Inflammatory macrophage treated with lipopolysaccharide for 4 hours (primary cell): ENCODE results near the gene TRIM5.
A peak's percentile ranks its signal among the peaks of the same experiment; 100 is the strongest.
"Not testable (repeated sequence)": the region's sequence is repeated elsewhere in the genome, so short reads cannot be mapped to it uniquely, and the experiment has no call there.

Experiments used
- DNase-seq: peaks from one replicate; pipeline ENCODE4 v3.0.0-alpha.2; 2020

The TRIM5 gene

GRCh38 chr11:5688482-5688881, 3.6 kb upstream of the TRIM5 start:
- DNase-seq: no peak

- DNase-seq: no peak
Measured at GRCh38 chr11:5686426-5686825, 1.6 kb upstream of the TRIM5 start.

- DNase-seq: peak; percentile 33
Measured at GRCh38 chr11:5684036-5684645, 733 bp downstream of the TRIM5 start.

DNA sequence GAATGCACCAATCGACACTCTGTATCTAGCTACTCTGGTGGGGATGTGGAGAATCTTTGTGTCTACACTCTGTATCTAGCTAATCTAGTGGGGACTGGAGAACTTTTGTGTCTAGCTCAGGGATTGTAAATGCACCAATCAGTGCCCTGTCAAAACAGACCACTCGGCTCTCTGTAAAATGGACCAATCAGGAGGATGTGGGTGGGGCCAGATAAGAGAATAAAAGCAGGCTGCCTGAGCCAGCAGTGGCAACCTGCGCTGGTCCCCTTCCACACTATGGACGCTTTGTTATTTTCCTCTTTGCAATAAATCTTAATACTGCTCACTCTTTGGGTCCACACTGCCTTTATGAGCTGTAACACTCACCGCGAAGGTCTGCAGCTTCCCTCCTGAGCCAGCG, 1.3 kb downstream of the TRIM5 start:
- peak; percentile 38 for DNase-seq

DNA sequence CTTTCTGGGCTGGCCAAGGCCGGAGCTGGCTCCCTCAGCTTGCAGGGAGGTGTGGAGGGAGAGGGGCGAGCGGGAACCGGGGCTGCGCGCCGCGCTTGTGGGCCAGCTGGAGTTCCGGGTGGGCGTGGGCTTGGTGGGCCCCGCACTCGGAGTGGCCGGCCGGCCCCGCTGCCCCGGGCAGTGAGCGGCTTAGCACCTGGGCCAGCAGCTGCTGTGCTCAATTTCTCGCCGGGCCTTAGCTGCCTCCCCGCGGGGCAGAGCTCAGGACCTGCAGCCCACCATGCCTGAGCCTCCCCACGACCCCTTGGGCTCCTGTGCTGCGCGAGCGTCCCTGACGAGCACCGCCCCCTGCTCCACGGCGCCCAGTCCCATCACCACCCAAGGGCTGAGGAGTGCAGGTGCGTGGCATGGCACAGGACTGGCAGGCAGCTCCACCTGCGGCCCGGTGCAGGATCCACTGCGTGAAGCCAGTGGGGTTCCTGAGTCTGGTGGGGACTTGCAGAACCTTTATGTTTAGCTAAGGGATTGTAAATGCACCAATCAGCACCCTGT, 1.9 kb downstream of the TRIM5 start:
- DNase-seq: not testable (repeated sequence)

- no peak for DNase-seq
Measured at GRCh38 chr11:5679811-5680210, 5.1 kb downstream of the TRIM5 start.

DNA sequence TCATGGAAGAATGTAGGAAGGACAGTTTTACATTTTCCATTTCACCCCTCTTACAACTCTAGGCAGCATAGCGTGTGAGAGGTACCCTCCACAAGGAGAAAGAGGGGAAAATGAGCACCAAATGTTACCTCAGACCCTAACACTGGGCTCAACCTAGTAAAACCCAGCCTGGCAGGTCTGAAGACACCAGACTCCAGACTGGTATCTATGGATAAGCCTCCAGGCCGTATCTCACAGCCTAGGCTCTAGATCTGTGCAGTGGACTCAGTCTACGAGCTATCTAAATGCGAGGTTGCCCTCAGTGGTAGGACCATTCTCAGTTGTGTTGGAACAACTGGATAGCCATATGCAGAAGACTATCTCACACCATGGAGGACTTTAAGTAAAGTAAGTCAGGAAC, 10.5 kb downstream of the TRIM5 start:
- DNase-seq: no peak

- no peak for DNase-seq
Measured at GRCh38 chr11:5671831-5672230, 13.0 kb downstream of the TRIM5 start.

- no peak for DNase-seq
Measured at GRCh38 chr11:5666402-5666793, 18.5 kb downstream of the TRIM5 start.

DNA sequence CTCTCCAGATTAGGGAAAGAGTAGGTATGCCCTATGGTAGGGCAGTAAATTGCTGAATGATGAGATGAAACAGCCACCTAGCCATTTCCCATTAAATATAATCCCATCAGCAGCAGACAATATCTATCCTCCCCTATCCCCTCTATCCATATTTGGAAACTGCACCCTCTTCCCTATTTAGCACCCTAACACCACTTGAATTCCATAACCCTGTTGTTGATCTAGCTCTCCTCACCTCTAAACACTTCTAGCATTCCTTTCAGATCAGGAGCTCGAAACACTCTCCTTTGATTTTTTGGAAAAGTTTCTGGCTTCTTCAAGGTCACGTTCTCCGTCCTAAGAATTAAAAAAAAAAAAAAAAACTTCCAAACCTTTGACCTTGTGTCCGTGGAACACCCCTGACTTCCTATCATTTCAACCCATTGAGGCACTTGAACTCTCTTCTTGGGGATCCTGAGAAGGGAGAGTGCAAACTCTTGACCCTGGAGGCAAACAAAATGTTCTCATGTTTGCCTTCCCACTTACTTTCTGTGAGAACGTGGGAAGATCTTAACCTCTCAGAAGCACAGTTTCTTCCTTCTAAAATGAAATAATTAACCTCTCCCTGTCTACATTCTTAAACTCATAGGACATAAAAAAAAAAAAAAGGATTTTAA, 19.0 kb downstream of the TRIM5 start:
- DNase-seq: no peak

DNA sequence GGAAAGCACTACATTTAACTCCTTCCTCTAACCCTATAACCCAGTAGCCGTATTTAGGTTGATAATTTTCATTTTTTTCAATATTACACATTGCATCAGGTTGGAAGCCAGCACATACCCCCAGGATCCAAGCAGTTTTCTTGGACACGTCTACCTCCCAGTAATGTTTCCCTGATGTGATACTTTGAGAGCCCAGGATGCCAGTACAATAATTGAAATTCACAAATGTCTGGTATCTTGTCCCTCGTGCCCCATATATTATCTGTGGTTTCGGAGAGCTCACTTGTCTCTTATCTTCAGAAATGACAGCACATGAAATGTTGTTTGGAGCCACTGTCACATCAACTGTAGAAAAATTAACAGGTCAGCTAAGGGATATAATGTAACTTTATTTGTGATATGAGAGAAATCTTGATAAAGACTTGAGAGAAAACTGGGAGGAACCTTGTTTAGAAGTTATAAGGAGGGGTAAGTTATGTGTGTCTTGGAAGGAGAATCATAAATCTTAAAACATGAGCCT, 19.8 kb downstream of the TRIM5 start:
- DNase-seq: no peak

DNA sequence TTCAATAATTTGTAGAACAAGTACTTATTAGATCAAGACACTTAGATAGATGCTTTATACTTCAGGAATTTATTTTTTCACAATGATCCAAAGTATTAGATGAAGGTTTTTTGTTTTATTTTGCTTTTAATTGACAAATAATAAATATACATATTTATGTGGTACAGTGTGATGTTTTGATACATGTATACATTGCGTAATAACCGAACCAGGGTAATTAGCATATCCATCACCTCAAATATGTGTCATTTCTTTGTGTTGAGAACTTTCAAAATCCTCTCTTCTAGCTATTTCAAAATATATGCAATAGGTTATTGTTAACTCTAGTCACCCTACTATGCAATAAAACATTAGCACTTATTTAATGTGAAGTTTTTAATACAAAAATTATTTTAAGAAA, 21.4 kb downstream of the TRIM5 start:
- no peak for DNase-seq

DNA sequence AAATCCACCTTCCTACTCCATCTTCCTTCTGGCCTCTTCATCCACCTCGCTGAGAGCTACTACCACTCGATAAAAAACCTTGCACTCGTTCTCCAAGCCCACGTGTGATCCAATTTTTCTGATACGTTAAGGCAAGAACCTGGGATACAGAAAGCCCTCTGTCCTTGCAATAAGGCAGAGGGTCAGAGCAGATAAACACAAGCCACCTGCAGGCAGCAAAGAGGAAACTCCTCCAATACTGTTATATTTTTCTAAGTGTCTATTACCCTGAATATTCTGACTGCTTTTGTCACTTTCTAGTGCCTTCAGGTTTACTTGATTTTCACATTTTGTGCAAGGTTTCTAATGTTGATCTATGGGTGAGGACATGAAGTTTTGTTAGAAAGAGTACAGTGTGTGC, 26.6 kb downstream of the TRIM5 start:
- no peak for DNase-seq

GRCh38 chr11:5656956-5657355, 27.9 kb downstream of the TRIM5 start:
- DNase-seq: not testable (repeated sequence)

GRCh38 chr11:5655474-5655873, 29.4 kb downstream of the TRIM5 start:
- no peak for DNase-seq

- DNase-seq: no peak
Measured at GRCh38 chr11:5646139-5646538, 38.7 kb downstream of the TRIM5 start.

- DNase-seq: no peak
Measured at GRCh38 chr11:5643585-5643984, 41.3 kb downstream of the TRIM5 start.

DNA sequence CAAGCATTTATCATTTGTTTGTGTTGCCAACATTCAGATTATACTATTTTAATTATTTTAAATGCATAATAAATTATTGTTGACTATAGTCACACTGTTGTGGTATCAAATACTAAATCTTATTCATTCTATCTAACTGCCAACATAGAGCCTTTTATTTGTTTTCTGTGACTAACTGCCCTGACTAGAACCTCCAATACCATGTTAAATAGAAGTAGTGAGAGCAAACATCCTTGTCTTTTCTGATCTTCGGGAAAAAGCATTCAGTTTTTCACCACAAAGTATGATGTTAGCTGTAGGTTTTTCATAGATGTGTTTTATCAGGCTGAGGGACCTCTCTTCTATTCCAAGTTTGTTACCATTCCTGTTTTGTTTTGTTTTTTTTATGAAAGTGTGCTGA, 44.9 kb downstream of the TRIM5 start:
- no peak for DNase-seq

DNA sequence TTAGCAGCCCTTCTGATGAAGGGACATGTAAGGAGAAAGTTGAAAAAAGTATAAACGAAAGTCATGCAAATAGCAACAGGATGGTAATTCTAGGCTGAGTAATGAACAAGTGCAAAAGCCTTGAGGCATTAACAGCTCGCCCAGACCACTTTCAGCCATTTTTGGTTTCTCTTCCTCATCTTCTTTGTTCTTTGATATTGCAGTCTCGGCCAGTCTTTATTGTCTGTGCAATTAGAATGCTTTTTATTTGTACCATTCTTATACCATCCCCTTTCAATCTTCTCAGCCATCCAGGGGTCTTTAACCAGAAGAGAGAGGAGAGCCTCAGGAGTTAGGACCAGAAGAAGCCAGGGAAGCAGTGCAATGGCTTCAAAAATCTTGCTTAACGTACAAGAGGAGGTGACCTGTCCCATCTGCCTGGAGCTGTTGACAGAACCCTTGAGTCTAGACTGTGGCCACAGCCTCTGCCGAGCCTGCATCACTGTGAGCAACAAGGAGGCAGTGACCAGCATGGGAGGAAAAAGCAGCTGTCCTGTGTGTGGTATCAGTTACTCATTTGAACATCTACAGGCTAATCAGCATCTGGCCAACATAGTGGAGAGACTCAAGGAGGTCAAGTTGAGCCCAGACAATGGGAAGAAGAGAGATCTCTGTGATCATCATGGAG, 52.8 kb downstream of the TRIM5 start:
- DNase-seq: peak; percentile 82

DNA sequence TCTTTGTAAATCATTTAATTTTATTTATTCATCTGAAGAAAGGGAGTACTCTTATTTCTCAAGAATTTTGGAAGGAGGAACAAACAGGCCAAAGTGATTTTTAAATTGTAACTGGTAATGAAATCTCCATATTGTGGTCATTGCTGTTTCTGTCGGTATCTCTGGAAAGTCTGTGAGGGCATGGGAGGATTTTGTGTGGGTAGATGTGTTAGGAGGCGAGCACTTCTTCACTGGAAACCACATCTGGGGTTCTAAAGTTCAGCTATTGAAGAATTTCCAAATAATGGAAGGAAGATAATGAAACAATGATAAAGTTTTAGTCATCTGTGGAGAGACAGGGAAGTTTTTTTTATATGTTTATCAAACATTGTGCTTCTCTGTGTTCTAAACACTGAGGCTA, 53.5 kb downstream of the TRIM5 start:
- peak; percentile 82 for DNase-seq

- DNase-seq: peak; percentile 88
Measured at GRCh38 chr11:5626196-5626595, 58.7 kb downstream of the TRIM5 start.

- peak; percentile 28 for DNase-seq
Measured at GRCh38 chr11:5625281-5625680, 59.6 kb downstream of the TRIM5 start.

GRCh38 chr11:5624489-5625279, 60.2 kb downstream of the TRIM5 start, which contains the start of gene TRIM34:
Gene TRIM34 (plus strand): TSS chr11:5625001. CDS start chr11:5632332, 7,331 bp downstream.
- peak; percentile 96 for DNase-seq
